Fibroblast of lung (primary cell): ENCODE results near the gene PCSK5. TPM values are rescaled to one million over a fixed set of nuclear protein-coding genes. Genes with fewer than 3 reads are reported as not detected.

Experiments used
- DNase-seq, 2 donors: peaks; one replicate each; pipeline versions ENCODE4 v3.0.0 to v3.0.0-alpha.2; 2010; ENCODE audit warnings: low read depth in 2 of 2
- H2AFZ ChIP-seq: 2 replicates; pipeline ENCODE4 v1.5.1; 2012; ENCODE audit warnings: low read length, control low read depth, inconsistent platforms
- H3K27ac ChIP-seq: 2 replicates; pipeline ENCODE4 v1.5.1; 2011; ENCODE audit warnings: low read length, control low read depth; ENCODE audit not compliant: insufficient read depth
- H3K27me3 ChIP-seq: 2 replicates; pipeline ENCODE4 v1.5.1; 2011; ENCODE audit warnings: mild to moderate bottlenecking, low read length; ENCODE audit not compliant: control insufficient read depth, insufficient read depth
- H3K36me3 ChIP-seq: 2 replicates; pipeline ENCODE4 v1.5.1; 2011; ENCODE audit warnings: low read length; ENCODE audit not compliant: control insufficient read depth, insufficient read depth
- H3K4me1 ChIP-seq: 2 replicates; pipeline ENCODE4 v1.5.1; 2011; ENCODE audit warnings: low read length; ENCODE audit not compliant: control insufficient read depth, insufficient read depth; ENCODE audit errors: extremely low read depth
- H3K4me2 ChIP-seq: 2 replicates; pipeline ENCODE4 v1.5.1; 2011; ENCODE audit warnings: low read length, control low read depth; ENCODE audit not compliant: insufficient read depth; ENCODE audit errors: extremely low read depth
- H3K4me3 ChIP-seq, 4 experiments: fragments of 200-600 bp in 1 of 4; sonication (generic) in 1 of 4; replicated peaks in 1 of 4; 2 replicates each; pipeline ENCODE4 v1.5.1; 2011 to 2016; ENCODE audit warnings: low read length in 4 of 4, low read depth in 3 of 4, mild to moderate bottlenecking in 3 of 4, control low read depth in 2 of 4, inconsistent platforms in 1 of 4, mixed read lengths in 1 of 4; ENCODE audit not compliant: insufficient read depth in 1 of 4; ENCODE audit errors: control extremely low read depth in 1 of 4
- H3K79me2 ChIP-seq: 2 replicates; pipeline ENCODE4 v1.5.1; 2012; ENCODE audit warnings: mild to moderate bottlenecking, low read length, inconsistent platforms; ENCODE audit not compliant: control insufficient read depth, insufficient read depth
- H3K9ac ChIP-seq: 2 replicates; pipeline ENCODE4 v1.5.1; 2011; ENCODE audit warnings: mild to moderate bottlenecking, low read length, control low read depth; ENCODE audit not compliant: insufficient read depth
- H3K9me3 ChIP-seq: 2 replicates; pipeline ENCODE4 v1.5.1; 2012; ENCODE audit warnings: low read depth, low read length; ENCODE audit not compliant: control insufficient read depth, insufficient read depth
- H4K20me1 ChIP-seq: 2 replicates; pipeline ENCODE4 v1.5.1; 2011; ENCODE audit warnings: low read length; ENCODE audit not compliant: control insufficient read depth, insufficient read depth; ENCODE audit errors: extremely low read depth
- CTCF ChIP-seq, 2 donors: IDR thresholded peaks in 1 of 2; conservative IDR thresholded peaks in 1 of 2; 1 replicate in 1 of 2; 2 replicates in 1 of 2; pipeline ENCODE4 v1.5.1; 2011 to 2012; ENCODE audit warnings: low read length in 2 of 2, control low read depth in 1 of 2, inconsistent platforms in 1 of 2, low read depth in 1 of 2, mild to moderate bottlenecking in 1 of 2
- EZH2 ChIP-seq: IDR thresholded peaks from 2 replicates; pipeline ENCODE4 v1.5.1; 2012; ENCODE audit warnings: low read length, control low read depth, mild to moderate bottlenecking; ENCODE audit errors: missing control alignments
- polyA plus RNA-seq, 2 donors: library from polyadenylated mRNA; depleted of rRNA in 1 of 2; stranded (reverse) in 1 of 2; unstranded in 1 of 2; fragments of >200 nt; gene quantifications; 2 replicates each; pipeline ENCODE4 v1.2.1, GENCODE V29; 2011 to 2012; ENCODE audit warnings: missing spikeins in 1 of 2
- total RNA-seq: library from RNA; depleted of rRNA; stranded (reverse); fragments of >200 nt; gene quantifications from 2 replicates; pipeline ENCODE4 v1.2.1, GENCODE V29; 2014

The PCSK5 gene
- total and polyA plus RNA-seq, 2 donors (not counting 1 experiment from before 2014, with no cell fraction given) = 3.1 to 4.8 TPM

GRCh38 chr9:75933982-75934381 is 43.5 kb downstream of the PCSK5 start:
- no peak overlapping the region for H3K4me3 ChIP-seq
- H3K4me2 ChIP-seq = no peak overlapping the region
- no peaks in the 10 kb centered on the region for H3K36me3 ChIP-seq
- H2AFZ ChIP-seq = no peak overlapping the region
- H3K4me1 ChIP-seq = no peaks in the 10 kb centered on the region
- H3K9ac ChIP-seq = no peak overlapping the region
- no peak for TF ChIP-seq CTCF (conservative IDR thresholded peaks at IDR 0.05 in 1 of 2, IDR thresholded peaks at IDR 0.05 in 1 of 2; ENCODE audit: low read depth in 1 of 2, low read length in 2 of 2)
- no peak for TF ChIP-seq EZH2
- no peaks in the 10 kb centered on the region for H3K9me3 ChIP-seq
- H4K20me1 ChIP-seq = no peaks in the 10 kb centered on the region
- DNase-seq = no peak
- no peaks in the 10 kb centered on the region for H3K27me3 ChIP-seq
- no peak overlapping the region for H3K27ac ChIP-seq
- H3K79me2 ChIP-seq = no peaks in the 10 kb centered on the region

GRCh38 chr9:75935591-75935990 is 45.1 kb downstream of the PCSK5 start:
- no peak for DNase-seq
- no peak overlapping the region for H3K4me2 ChIP-seq
- no peaks in the 10 kb centered on the region for H3K27me3 ChIP-seq
- no peak overlapping the region for H2AFZ ChIP-seq
- no peaks in the 10 kb centered on the region for H3K9me3 ChIP-seq
- H4K20me1 ChIP-seq = no peaks in the 10 kb centered on the region
- TF ChIP-seq CTCF (conservative IDR thresholded peaks at IDR 0.05 in 1 of 2, IDR thresholded peaks at IDR 0.05 in 1 of 2; ENCODE audit: low read depth in 1 of 2, low read length in 2 of 2) = no peak
- no peak for TF ChIP-seq EZH2
- no peaks in the 10 kb centered on the region for H3K4me1 ChIP-seq
- H3K36me3 ChIP-seq = no peaks in the 10 kb centered on the region
- H3K4me3 ChIP-seq = no peak overlapping the region
- no peak overlapping the region for H3K27ac ChIP-seq
- no peaks in the 10 kb centered on the region for H3K79me2 ChIP-seq
- no peak overlapping the region for H3K9ac ChIP-seq

- Histone ChIP-seq H4K20me1 (no peaks in the 10 kb centered on the region), H3K9ac (no peak overlapping the region), H2AFZ (no peak overlapping the region), H3K4me3 (no peak overlapping the region), H3K9me3 (no peaks in the 10 kb centered on the region), H3K27me3 (no peaks in the 10 kb centered on the region), H3K4me2 (no peak overlapping the region), H3K79me2 (no peaks in the 10 kb centered on the region), H3K4me1 (no peaks in the 10 kb centered on the region), H3K27ac (no peak overlapping the region), H3K36me3 (no peaks in the 10 kb centered on the region)
- DNase-seq = peak in 1 of 2 donors; percentile 62
- TF ChIP-seq CTCF (conservative IDR thresholded peaks at IDR 0.05 in 1 of 2, IDR thresholded peaks at IDR 0.05 in 1 of 2; ENCODE audit: low read depth in 1 of 2, low read length in 2 of 2) (no peak), EZH2 (no peak)
These were observed 47.2 kb downstream of the PCSK5 start for GRCh38 chr9:75937521-75938258.
